ENCODE results near the gene LPP. TPM values are rescaled to one million over a fixed set of nuclear protein-coding genes. Genes with fewer than 3 reads are reported as not detected.

LPP gene
- total RNA-seq, 6 experiments from 2014 or later, result 84.1 to 121 (median 102) TPM

DNA sequence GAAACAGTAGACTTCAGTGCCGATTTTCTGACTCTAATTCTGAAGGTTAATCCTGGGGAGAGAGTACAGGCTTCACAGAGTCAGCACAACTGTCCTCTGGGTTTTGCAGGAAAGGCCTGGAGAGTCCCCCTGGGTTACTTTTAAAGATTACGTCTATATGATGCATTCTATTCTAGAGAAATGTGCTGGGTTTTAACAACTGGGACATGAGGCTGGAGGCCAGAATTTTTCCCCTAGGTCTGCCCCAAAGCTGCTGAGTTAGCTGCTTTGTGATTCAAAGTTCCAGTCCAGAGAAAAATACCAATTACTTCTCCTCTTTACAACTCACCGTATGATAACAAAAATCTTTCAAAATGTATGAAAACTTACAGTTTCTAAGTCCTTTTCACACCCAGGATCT, 777.1 kb downstream of the LPP start:
- peaks cover 2% of the 10 kb centered on the region; the same call in 1 of the 2 replicates for H3K27me3 Mint-ChIP-seq (ENCODE audit: insufficient read depth)
- H3K27ac Mint-ChIP-seq, result no peak overlapping the region
- no peak overlapping the region for H3K4me3 Mint-ChIP-seq
- TF ChIP-seq, protein P1, sequence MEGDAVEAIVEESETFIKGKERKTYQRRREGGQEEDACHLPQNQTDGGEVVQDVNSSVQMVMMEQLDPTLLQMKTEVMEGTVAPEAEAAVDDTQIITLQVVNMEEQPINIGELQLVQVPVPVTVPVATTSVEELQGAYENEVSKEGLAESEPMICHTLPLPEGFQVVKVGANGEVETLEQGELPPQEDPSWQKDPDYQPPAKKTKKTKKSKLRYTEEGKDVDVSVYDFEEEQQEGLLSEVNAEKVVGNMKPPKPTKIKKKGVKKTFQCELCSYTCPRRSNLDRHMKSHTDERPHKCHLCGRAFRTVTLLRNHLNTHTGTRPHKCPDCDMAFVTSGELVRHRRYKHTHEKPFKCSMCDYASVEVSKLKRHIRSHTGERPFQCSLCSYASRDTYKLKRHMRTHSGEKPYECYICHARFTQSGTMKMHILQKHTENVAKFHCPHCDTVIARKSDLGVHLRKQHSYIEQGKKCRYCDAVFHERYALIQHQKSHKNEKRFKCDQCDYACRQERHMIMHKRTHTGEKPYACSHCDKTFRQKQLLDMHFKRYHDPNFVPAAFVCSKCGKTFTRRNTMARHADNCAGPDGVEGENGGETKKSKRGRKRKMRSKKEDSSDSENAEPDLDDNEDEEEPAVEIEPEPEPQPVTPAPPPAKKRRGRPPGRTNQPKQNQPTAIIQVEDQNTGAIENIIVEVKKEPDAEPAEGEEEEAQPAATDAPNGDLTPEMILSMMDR (IDR thresholded peaks at IDR 0.05), result no peak
- no peak for DNase-seq
- peaks cover 5% of the 10 kb centered on the region; the same call in 1 of the 2 replicates for H3K4me1 Mint-ChIP-seq (ENCODE audit: low read depth)
- H3K36me3 Mint-ChIP-seq (ENCODE audit: low read depth), result no peaks in the 10 kb centered on the region
- no peaks in the 10 kb centered on the region for H3K9me3 Mint-ChIP-seq

DNA sequence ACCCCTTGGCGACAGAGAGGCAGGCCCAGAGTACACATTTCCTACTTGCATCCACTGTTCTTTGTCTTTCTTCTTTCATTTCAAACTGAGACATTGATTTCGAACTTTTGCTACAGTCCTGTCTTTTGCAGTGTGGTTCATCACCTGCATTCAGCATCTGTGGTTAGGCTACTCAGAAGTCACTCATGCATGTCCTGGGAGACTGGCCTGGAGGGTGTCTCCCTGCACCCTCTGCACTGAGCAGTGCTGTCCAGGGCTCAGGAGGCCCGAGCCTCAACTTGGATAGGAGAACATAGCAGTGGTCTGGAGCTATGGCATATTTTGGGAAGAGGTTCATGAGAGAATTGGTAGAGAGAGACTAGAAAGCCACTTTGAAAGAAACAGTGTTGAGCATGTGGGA, 777.6 kb downstream of the LPP start:
- H3K9me3 Mint-ChIP-seq, result no peaks in the 10 kb centered on the region
- TF ChIP-seq, protein P1 (IDR thresholded peaks at IDR 0.05), result no peak
- no peak overlapping the region for H3K4me3 Mint-ChIP-seq
- H3K27me3 Mint-ChIP-seq (ENCODE audit: insufficient read depth), result peaks cover 2% of the 10 kb centered on the region; the same call in 1 of the 2 replicates
- DNase-seq, result no peak
- no peak overlapping the region for H3K27ac Mint-ChIP-seq
- H3K36me3 Mint-ChIP-seq (ENCODE audit: low read depth), result no peaks in the 10 kb centered on the region
- H3K4me1 Mint-ChIP-seq (ENCODE audit: low read depth), result peaks cover 8% of the 10 kb centered on the region; the same call in 1 of the 2 replicates

DNA sequence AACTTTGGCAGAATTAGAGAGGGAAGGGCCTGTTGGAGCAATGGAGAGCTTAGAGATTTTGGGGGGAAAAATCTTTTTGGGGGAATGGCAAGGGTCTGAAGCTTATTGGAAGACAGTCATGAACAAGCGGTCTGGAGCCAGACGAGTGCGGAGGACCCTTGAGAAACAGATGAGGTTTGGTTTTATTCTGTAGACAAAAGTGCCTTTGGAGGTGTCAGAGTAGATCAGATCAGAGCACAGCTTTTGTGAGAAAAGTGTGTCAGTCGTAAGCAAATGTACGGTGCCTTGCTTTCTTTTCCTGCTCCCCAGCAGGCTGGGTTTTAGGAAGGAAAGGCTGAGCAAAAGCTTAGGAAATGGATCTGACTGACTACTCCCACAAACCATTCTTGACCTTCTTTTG, 781.0 kb downstream of the LPP start:
- TF ChIP-seq, protein P1 (IDR thresholded peaks at IDR 0.05), result no peak
- H3K27ac Mint-ChIP-seq, result no peak overlapping the region
- no peak overlapping the region for H3K4me3 Mint-ChIP-seq
- H3K9me3 Mint-ChIP-seq, result no peaks in the 10 kb centered on the region
- peaks cover 4% of the 10 kb centered on the region for H3K27me3 Mint-ChIP-seq (ENCODE audit: insufficient read depth)
- peaks cover 8% of the 10 kb centered on the region; the same call in 1 of the 2 replicates for H3K36me3 Mint-ChIP-seq (ENCODE audit: low read depth)
- peaks cover 14% of the 10 kb centered on the region; the same call in 1 of the 2 replicates for H3K4me1 Mint-ChIP-seq (ENCODE audit: low read depth)
- DNase-seq, result no peak

DNA sequence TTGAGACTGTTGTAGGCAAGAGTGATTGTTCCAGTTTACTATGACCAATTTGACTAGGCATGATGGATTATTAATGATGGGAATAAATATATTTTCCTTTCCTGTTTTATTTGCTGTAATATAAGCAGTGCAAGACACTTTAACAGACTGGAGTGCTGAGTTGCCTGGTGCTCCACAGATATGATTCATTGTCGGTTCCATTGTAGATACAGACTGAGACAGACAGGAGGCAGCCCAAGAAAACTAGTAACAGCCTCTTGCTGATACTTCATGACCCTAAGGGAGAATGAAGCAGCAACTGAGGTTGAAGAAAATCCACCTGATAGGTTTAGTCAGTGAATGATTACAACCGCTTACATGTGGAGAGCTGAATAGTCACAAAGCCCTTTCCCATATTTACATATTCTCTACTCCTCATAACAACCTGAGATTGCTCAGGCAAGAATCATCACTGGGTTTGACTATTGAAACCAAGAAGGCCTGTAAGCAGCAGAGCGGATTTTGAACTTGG, 782.7 kb downstream of the LPP start:
- H3K27ac Mint-ChIP-seq, result no peak overlapping the region
- DNase-seq, result no peak
- peaks cover 8% of the 10 kb centered on the region; the same call in 1 of the 2 replicates for H3K36me3 Mint-ChIP-seq (ENCODE audit: low read depth)
- no peak overlapping the region for H3K4me3 Mint-ChIP-seq
- peaks cover 2% of the 10 kb centered on the region for H3K27me3 Mint-ChIP-seq (ENCODE audit: insufficient read depth)
- TF ChIP-seq, protein P1 (IDR thresholded peaks at IDR 0.05), result 0 out of 2 replicates have a peak, but pooled peaks have one; percentile 13
- peaks cover 15% of the 10 kb centered on the region; the same call in 1 of the 2 replicates for H3K4me1 Mint-ChIP-seq (ENCODE audit: low read depth)
- no peaks in the 10 kb centered on the region for H3K9me3 Mint-ChIP-seq

DNA sequence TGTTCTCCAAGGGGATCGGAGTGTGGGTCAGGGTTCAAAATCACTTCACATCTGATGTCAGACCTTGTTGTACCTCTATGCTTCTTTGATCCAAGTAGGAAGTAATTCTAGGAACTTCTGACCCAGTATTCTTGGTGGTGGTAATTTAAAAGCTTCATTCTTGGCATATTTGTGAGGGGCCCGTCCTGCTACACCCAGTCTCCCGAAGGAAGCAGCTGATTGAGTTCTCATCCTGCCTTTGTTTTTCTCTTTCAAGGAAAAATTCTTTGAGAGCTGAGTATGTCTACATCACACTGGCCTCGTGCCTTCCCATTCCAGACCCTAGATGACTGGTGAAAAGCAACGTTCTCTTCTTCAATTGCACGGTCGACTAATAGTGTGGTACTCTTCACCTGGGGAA, 783.4 kb downstream of the LPP start:
- Mint-ChIP-seq H3K9me3 (no peaks in the 10 kb centered on the region), H3K4me3 (no peak overlapping the region), H3K27ac (no peak overlapping the region), H3K27me3 (ENCODE audit: insufficient read depth) (peaks cover 2% of the 10 kb centered on the region), H3K4me1 (ENCODE audit: low read depth) (peaks cover 18% of the 10 kb centered on the region; the same call in 1 of the 2 replicates), H3K36me3 (ENCODE audit: low read depth) (peaks cover 8% of the 10 kb centered on the region; the same call in 1 of the 2 replicates)
- no peak for DNase-seq
- TF ChIP-seq, protein P1 (IDR thresholded peaks at IDR 0.05), result no peak

Measured in HFFc6 (cell line).